RWPE1 (cell line): ENCODE data around the gene SLC9A1.
"Not testable (repeated sequence)": the region's sequence is repeated elsewhere in the genome, so short reads cannot be mapped to it uniquely, and the experiment has no call there.

Experiments used
- CTCF ChIA-PET: fragments of 350-600 bp; sonication (Branson Sonifier 250); formaldehyde crosslinking; extraction: SDS; loops from one replicate; lab custom pipeline; 2021; lab: Yijun Ruan, JAX
- POLR2A ChIA-PET: fragments of 400-600 bp; formaldehyde crosslinking; extraction: SDS; loops from one replicate; lab custom pipeline; 2020; ENCODE audit warnings: antibody characterized with exemption; ENCODE audit not compliant: low non-redundant PET; lab: Yijun Ruan, JAX
- DNase-seq: peaks from one replicate; pipeline ENCODE4 v3.0.0; 2012; ENCODE audit warnings: low spot score
- H3K27ac ChIP-seq: fragments of 450-650 bp; 2 replicates; pipeline ENCODE4 v1.5.1; 2017
- CTCF ChIP-seq: fragments of 450-650 bp; conservative IDR thresholded peaks from 2 replicates; pipeline ENCODE4 v1.5.1; 2017; ENCODE audit warnings: low read depth, mild to moderate bottlenecking

SLC9A1 gene

GRCh38 chr1:27154991-27155781, at the start of gene SLC9A1:
TSS of gene SLC9A1 (minus strand) at chr1:27155125. CDS start at chr1:27154334, 791 bp downstream.
- ChIA-PET POLR2A (interaction anchor here (0.6 to 1.8 kb wide), 8 partner anchors 10 to 122 kb away, joined by 3 to 13 read pairs (median 4); partner anchors contain the start of gene WDTC1), CTCF (interaction anchor here (0.6 to 1.1 kb wide), 8 partner anchors 9 to 379 kb away, joined by 3 to 6 read pairs (median 3); no protein-coding TSS in a partner anchor)
- peak within 1 kb of the TSS; percentile 92 for H3K27ac ChIP-seq
- DNase-seq, result peak; percentile 88
- TF ChIP-seq CTCF, result peak; percentile 94

GRCh38 chr1:27203946-27204345, 49.0 kb upstream of the SLC9A1 start:
- TF ChIP-seq CTCF, result no peak
- POLR2A ChIA-PET, result no interaction called here

GRCh38 chr1:27201295-27201694, 46.4 kb upstream of the SLC9A1 start:
- no peak for DNase-seq
- no peak overlapping the region for H3K27ac ChIP-seq
- ChIA-PET CTCF (no interaction called here), POLR2A (no interaction called here)
- TF ChIP-seq CTCF, result no peak

More at GRCh38 chr1:27203946-27204345, 49.0 kb upstream of the SLC9A1 start:
- no peak overlapping the region for H3K27ac ChIP-seq
- DNase-seq, result no peak
- CTCF ChIA-PET, result no interaction called here

- no peak overlapping the region for H3K27ac ChIP-seq
- TF ChIP-seq CTCF, result no peak
- no peak for DNase-seq
- ChIA-PET POLR2A (no interaction called here), CTCF (interaction anchor here (0.7 to 1.0 kb wide), 2 partner anchors 81 to 90 kb away, joined by 3 read pairs; no protein-coding TSS in a partner anchor)
Observed at GRCh38 chr1:27193194-27193593, 38.3 kb upstream of the SLC9A1 start.

- ChIA-PET POLR2A (interaction anchor here (1.2 kb wide), 1 partner anchor 38 kb away, joined by 3 read pairs; the partner anchor contains the start of gene SLC9A1), CTCF (interaction anchor here (0.6 to 1.0 kb wide), 2 partner anchors 80 to 710 kb away, joined by 3 read pairs; no protein-coding TSS in a partner anchor)
- peak; percentile 75 for DNase-seq
- no peak for TF ChIP-seq CTCF
- peak overlapping the region; percentile 88 for H3K27ac ChIP-seq
Observed at GRCh38 chr1:27192039-27192529, 37.2 kb upstream of the SLC9A1 start.

GRCh38 chr1:27184665-27185064, 29.7 kb upstream of the SLC9A1 start:
- POLR2A ChIA-PET, DNase-seq: not testable (repeated sequence)
- CTCF ChIA-PET, result interaction anchor here (0.6 kb wide), 1 partner anchor 30 kb away, joined by 5 read pairs; the partner anchor contains the start of gene SLC9A1

More at GRCh38 chr1:27184665-27185064, 29.7 kb upstream of the SLC9A1 start:
- not testable (repeated sequence) for H3K27ac ChIP-seq
